NB4 (cell line): ENCODE results near the gene ATAD1.
A peak's percentile ranks its signal among the peaks of the same experiment; 100 is the strongest.

Source experiments
- DNase-seq: peaks from one replicate; pipeline ENCODE4 v3.0.0; 2010; ENCODE audit warnings: low read depth
- H3K4me3 ChIP-seq: one replicate; pipeline ENCODE4 v1.5.1; 2011; ENCODE audit warnings: mild to moderate bottlenecking, low read depth, low read length, moderate library complexity
- MAX ChIP-seq: IDR thresholded peaks from 2 replicates; pipeline ENCODE4 v1.6.1; 2011; ENCODE audit warnings: low read depth, low read length
- MYC ChIP-seq: IDR thresholded peaks from 2 replicates; pipeline ENCODE4 v1.6.1; 2011; ENCODE audit warnings: low read depth, low read length
- POLR2A ChIP-seq: IDR thresholded peaks from 2 replicates; pipeline ENCODE4 v1.6.1; 2011; ENCODE audit warnings: mild to moderate bottlenecking; ENCODE audit not compliant: insufficient read length; ENCODE audit errors: extremely low read depth
- TF ChIP-seq, protein P1 (sequence below): IDR thresholded peaks from one replicate; pipeline ENCODE4 v1.5.1; 2012; ENCODE audit warnings: low read depth, low read length

Gene ATAD1, protein sequence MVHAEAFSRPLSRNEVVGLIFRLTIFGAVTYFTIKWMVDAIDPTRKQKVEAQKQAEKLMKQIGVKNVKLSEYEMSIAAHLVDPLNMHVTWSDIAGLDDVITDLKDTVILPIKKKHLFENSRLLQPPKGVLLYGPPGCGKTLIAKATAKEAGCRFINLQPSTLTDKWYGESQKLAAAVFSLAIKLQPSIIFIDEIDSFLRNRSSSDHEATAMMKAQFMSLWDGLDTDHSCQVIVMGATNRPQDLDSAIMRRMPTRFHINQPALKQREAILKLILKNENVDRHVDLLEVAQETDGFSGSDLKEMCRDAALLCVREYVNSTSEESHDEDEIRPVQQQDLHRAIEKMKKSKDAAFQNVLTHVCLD

DNA sequence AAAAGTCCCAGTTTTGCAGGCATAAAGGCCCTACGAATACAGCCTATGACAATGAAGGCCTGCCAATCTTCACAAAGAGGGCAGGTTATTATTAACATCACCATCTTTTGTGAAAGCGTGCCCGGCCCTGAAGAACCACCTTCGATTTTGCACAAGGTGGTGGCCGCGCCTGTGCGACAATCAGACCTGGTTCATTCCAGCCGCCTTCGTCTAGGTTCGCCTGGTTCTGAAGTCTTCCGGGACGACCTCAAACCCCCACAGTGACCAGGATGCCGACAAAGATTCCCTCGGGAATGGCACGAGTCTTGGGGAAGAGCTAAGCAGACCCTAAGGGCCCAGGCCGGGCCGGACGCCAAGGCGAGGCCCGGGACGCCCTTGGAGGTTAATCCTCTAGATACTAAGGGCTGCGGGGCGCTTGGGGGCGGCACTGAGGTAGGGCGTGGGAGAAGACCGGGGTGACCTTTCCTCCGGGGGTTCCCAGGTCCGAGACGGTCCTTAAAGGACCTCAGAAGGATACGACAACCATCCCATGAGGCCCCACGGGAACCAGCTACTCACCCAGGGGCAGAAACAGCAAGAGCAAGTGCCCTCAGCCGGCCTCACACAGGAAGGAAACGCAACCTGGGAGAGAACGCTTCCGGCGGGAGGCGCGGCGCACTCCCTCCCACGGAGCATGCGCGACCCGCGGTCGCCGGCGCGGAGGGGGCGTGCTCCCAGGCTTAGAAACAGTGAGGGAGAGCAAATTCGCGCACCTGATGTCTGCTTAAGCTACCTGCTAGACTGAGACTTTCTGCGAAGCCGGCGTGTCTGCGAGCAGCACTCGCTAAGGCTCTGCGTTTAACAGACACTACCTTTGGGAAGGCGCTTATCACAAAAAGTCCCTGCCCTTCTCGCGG lies at the start of gene ATAD1:
Gene ATAD1, minus strand, starts transcription at position 618 of the 896 bp plus-strand sequence. CDS start 3,627 bp downstream, outside the sequence.
- H3K4me3 ChIP-seq, result peak within 1 kb of the TSS; percentile 76
- TF ChIP-seq POLR2A, result peak; percentile 92
- peak; percentile 79 for TF ChIP-seq MYC
- TF ChIP-seq MAX, result peak; percentile 67
- TF ChIP-seq, protein P1, sequence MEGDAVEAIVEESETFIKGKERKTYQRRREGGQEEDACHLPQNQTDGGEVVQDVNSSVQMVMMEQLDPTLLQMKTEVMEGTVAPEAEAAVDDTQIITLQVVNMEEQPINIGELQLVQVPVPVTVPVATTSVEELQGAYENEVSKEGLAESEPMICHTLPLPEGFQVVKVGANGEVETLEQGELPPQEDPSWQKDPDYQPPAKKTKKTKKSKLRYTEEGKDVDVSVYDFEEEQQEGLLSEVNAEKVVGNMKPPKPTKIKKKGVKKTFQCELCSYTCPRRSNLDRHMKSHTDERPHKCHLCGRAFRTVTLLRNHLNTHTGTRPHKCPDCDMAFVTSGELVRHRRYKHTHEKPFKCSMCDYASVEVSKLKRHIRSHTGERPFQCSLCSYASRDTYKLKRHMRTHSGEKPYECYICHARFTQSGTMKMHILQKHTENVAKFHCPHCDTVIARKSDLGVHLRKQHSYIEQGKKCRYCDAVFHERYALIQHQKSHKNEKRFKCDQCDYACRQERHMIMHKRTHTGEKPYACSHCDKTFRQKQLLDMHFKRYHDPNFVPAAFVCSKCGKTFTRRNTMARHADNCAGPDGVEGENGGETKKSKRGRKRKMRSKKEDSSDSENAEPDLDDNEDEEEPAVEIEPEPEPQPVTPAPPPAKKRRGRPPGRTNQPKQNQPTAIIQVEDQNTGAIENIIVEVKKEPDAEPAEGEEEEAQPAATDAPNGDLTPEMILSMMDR, result peak; percentile 15
- peak; percentile 96 for DNase-seq

DNA sequence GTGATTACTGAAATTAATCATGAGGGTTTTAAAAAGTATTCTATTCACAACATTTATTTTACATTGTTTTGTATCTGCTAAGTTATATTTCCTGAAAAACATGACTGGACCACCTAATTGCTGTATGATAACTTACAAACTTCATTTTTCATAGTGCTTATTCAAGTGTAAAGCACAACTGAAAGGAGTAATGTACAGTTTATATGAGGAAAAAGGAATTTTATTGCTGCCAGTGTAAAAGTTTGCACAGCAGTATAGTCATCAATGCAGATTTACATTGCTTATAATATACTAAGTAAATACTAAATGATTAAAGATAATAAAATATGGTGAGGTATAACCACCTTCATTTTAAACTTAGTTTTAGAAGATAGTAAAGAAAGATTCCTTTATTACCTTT lies 49.4 kb upstream of the ATAD1 start:
- H3K4me3 ChIP-seq, result peak overlapping the region; percentile 77
- TF ChIP-seq, protein P1, result no peak
- TF ChIP-seq MYC (no peak), POLR2A (no peak), MAX (no peak)
- DNase-seq, result no peak

GRCh38 chr10:87866412-87866974 lies 48.5 kb upstream of the ATAD1 start:
- peak overlapping the region; percentile 77 for H3K4me3 ChIP-seq
- TF ChIP-seq MAX, result no peak
- TF ChIP-seq POLR2A, result no peak
- no peak for TF ChIP-seq MYC
- TF ChIP-seq, protein P1, result no peak
- DNase-seq, result no peak

- no peak for TF ChIP-seq MYC
- TF ChIP-seq POLR2A, result no peak
- TF ChIP-seq MAX, result no peak
- TF ChIP-seq, protein P1, result no peak
- DNase-seq, result no peak
- H3K4me3 ChIP-seq, result peak overlapping the region; percentile 77
These were observed 47.3 kb upstream of the ATAD1 start for GRCh38 chr10:87865241-87865881.

GRCh38 chr10:87864496-87865059 lies 46.6 kb upstream of the ATAD1 start:
- TF ChIP-seq MAX, result no peak
- TF ChIP-seq, protein P1, result no peak
- no peak for TF ChIP-seq POLR2A
- no peak for TF ChIP-seq MYC
- DNase-seq, result peak; percentile 56
- H3K4me3 ChIP-seq, result peak overlapping the region; percentile 77

DNA sequence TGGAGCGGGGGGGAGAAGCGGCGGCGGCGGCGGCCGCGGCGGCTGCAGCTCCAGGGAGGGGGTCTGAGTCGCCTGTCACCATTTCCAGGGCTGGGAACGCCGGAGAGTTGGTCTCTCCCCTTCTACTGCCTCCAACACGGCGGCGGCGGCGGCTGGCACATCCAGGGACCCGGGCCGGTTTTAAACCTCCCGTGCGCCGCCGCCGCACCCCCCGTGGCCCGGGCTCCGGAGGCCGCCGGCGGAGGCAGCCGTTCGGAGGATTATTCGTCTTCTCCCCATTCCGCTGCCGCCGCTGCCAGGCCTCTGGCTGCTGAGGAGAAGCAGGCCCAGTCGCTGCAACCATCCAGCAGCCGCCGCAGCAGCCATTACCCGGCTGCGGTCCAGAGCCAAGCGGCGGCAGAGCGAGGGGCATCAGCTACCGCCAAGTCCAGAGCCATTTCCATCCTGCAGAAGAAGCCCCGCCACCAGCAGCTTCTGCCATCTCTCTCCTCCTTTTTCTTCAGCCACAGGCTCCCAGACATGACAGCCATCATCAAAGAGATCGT lies 46.0 kb upstream of the ATAD1 start:
- peak; percentile 67 for DNase-seq
- H3K4me3 ChIP-seq, result peak overlapping the region; percentile 77
